Lower lobe of right lung (tissue), 2 donors: ENCODE data around the gene CX3CL1. TPM values are rescaled to one million over a fixed set of nuclear protein-coding genes. Genes with fewer than 3 reads are reported as not detected.

Experiments used
- ATAC-seq, 2 donors: fragments of 200-7000 bp; cut with Tn5 transposase; one replicate each; pipeline ENCODE4 v1.9.1; 2020 to 2022; ENCODE audit warnings: mild to moderate bottlenecking in 2 of 2, moderate library complexity in 2 of 2
- DNase-seq: peaks from one replicate; pipeline ENCODE4 v3.0.0-alpha.2; 2020
- H3K27ac ChIP-seq: fragments of 200-600 bp; one replicate; pipeline ENCODE4 v1.8.0; 2022
- H3K27me3 ChIP-seq: fragments of 200-600 bp; one replicate; pipeline ENCODE4 v1.8.0; 2022; ENCODE audit warnings: low read depth
- H3K36me3 ChIP-seq: fragments of 200-600 bp; one replicate; pipeline ENCODE4 v1.8.0; 2022; ENCODE audit warnings: mild to moderate bottlenecking
- H3K4me1 ChIP-seq: fragments of 200-600 bp; one replicate; pipeline ENCODE4 v1.8.0; 2022
- H3K4me3 ChIP-seq: fragments of 200-600 bp; one replicate; pipeline ENCODE4 v1.8.0; 2022; ENCODE audit warnings: mild to moderate bottlenecking
- H3K9me3 ChIP-seq: fragments of 200-600 bp; one replicate; pipeline ENCODE4 v1.8.0; 2022
- CTCF ChIP-seq: fragments of 200-600 bp; IDR thresholded peaks from one replicate; pipeline ENCODE4 v1.8.0; 2022; ENCODE audit warnings: antibody characterized with exemption, mild to moderate bottlenecking
- intact Hi-C: fragments of 100-400 bp; cut with DNase I; formaldehyde crosslinking; loops from one replicate; pipeline ENCODE4 v1.11.0; 2022
- total RNA-seq: library from RNA; stranded (reverse); fragmentation: NEBNext Ultra II Directional; extraction: Animal tissue kit (Norgen Biotek cat#: 25700); gene quantifications from one replicate; pipeline ENCODE4 v1.2.1, GENCODE V29; 2021
- donor health status: DM: no; HTN: yes; CAD: no; lungs with severe emphysema.

CX3CL1 gene
- total RNA-seq, 1 donor from 2014 or later = 33.6 TPM

- Histone ChIP-seq H3K36me3 (peaks cover 49% of the 10 kb centered on the region), H3K9me3 (no peaks in the 10 kb centered on the region), H3K27me3 (no peaks in the 10 kb centered on the region), H3K4me1 (peaks cover 5% of the 10 kb centered on the region), H3K4me3 (no peak overlapping the region), H3K27ac (no peak overlapping the region)
- no peak for ATAC-seq
- DNase-seq = no peak
- intact Hi-C loops = no loop called here
- no peak for TF ChIP-seq CTCF
Measured at GRCh38 chr16:57427307-57427706, 55.0 kb downstream of the CX3CL1 start.

GRCh38 chr16:57427824-57428223, 55.5 kb downstream of the CX3CL1 start:
- no peak for DNase-seq
- H3K27ac ChIP-seq = no peak overlapping the region
- no peak overlapping the region for H3K4me3 ChIP-seq
- intact Hi-C loops = no loop called here
- peaks cover 5% of the 10 kb centered on the region for H3K4me1 ChIP-seq
- no peak for TF ChIP-seq CTCF
- H3K36me3 ChIP-seq = peaks cover 54% of the 10 kb centered on the region
- no peak for ATAC-seq
- no peaks in the 10 kb centered on the region for H3K27me3 ChIP-seq
- H3K9me3 ChIP-seq = no peaks in the 10 kb centered on the region

- intact Hi-C loops = no loop called here
- H3K36me3 ChIP-seq = peaks cover 86% of the 10 kb centered on the region
- no peak for TF ChIP-seq CTCF
- no peak for DNase-seq
- no peak overlapping the region for H3K4me3 ChIP-seq
- H3K27ac ChIP-seq = no peak overlapping the region
- no peaks in the 10 kb centered on the region for H3K4me1 ChIP-seq
- ATAC-seq = no peak
- no peaks in the 10 kb centered on the region for H3K27me3 ChIP-seq
- H3K9me3 ChIP-seq = no peaks in the 10 kb centered on the region
Measured at GRCh38 chr16:57430955-57431354, 58.7 kb downstream of the CX3CL1 start.

GRCh38 chr16:57432505-57432904, 60.2 kb downstream of the CX3CL1 start:
- no peak for ATAC-seq
- intact Hi-C loops = no loop called here
- no peaks in the 10 kb centered on the region for H3K27me3 ChIP-seq
- H3K4me3 ChIP-seq = no peak overlapping the region
- H3K9me3 ChIP-seq = no peaks in the 10 kb centered on the region
- DNase-seq = no peak
- no peak overlapping the region for H3K27ac ChIP-seq
- no peaks in the 10 kb centered on the region for H3K4me1 ChIP-seq
- TF ChIP-seq CTCF = no peak
- H3K36me3 ChIP-seq = peaks cover 100% of the 10 kb centered on the region

GRCh38 chr16:57432989-57433388, 60.7 kb downstream of the CX3CL1 start:
- no peak for TF ChIP-seq CTCF
- no peak for ATAC-seq

GRCh38 chr16:57434003-57434402, 61.7 kb downstream of the CX3CL1 start:
- no peaks in the 10 kb centered on the region for H3K9me3 ChIP-seq
- no peaks in the 10 kb centered on the region for H3K27me3 ChIP-seq
- TF ChIP-seq CTCF = no peak
- ATAC-seq = no peak
- no peak for DNase-seq
- intact Hi-C loops = no loop called here
- H3K27ac ChIP-seq = no peak overlapping the region
- H3K36me3 ChIP-seq = peaks cover 100% of the 10 kb centered on the region
- no peak overlapping the region for H3K4me3 ChIP-seq
- H3K4me1 ChIP-seq = no peaks in the 10 kb centered on the region

More at GRCh38 chr16:57432989-57433388, 60.7 kb downstream of the CX3CL1 start:
- Histone ChIP-seq H3K27me3 (no peaks in the 10 kb centered on the region), H3K4me1 (no peaks in the 10 kb centered on the region), H3K4me3 (no peak overlapping the region), H3K27ac (no peak overlapping the region), H3K36me3 (peaks cover 100% of the 10 kb centered on the region), H3K9me3 (no peaks in the 10 kb centered on the region)
- DNase-seq = no peak
- intact Hi-C loops = no loop called here
